NCI-H1436 (cell line): Measurements from ENCODE around the gene SUPT4H1.

ENCODE experiments used
- DNase-seq: peaks from one replicate; lab custom pipeline; 2025; lab: John Stamatoyannopoulos, UW

Gene SUPT4H1

GRCh38 chr17:58329035-58329809, 22.8 kb downstream of the SUPT4H1 start:
- DNase-seq: no peak

- DNase-seq: no peak
Observed at GRCh38 chr17:58328195-58329034, 23.6 kb downstream of the SUPT4H1 start, which contains the start of gene TSPOAP1. Gene TSPOAP1 (minus strand): TSS chr17:58328795. CDS start chr17:58327920, 875 bp downstream.

GRCh38 chr17:58327363-58328194, 24.4 kb downstream of the SUPT4H1 start:
- no peak for DNase-seq

GRCh38 chr17:58326609-58327362, 25.2 kb downstream of the SUPT4H1 start:
- DNase-seq: no peak

GRCh38 chr17:58325976-58326468, 26.0 kb downstream of the SUPT4H1 start:
- no peak for DNase-seq

- peak; percentile 80 for DNase-seq
Observed at GRCh38 chr17:58325289-58325726, 26.7 kb downstream of the SUPT4H1 start.

- peak; percentile 67 for DNase-seq
Observed at GRCh38 chr17:58324409-58325288, 27.4 kb downstream of the SUPT4H1 start.

- no peak for DNase-seq
Observed at GRCh38 chr17:58324056-58324408, 28.0 kb downstream of the SUPT4H1 start.

GRCh38 chr17:58323366-58324055, 28.5 kb downstream of the SUPT4H1 start:
- DNase-seq: no peak

GRCh38 chr17:58322581-58323185, 29.3 kb downstream of the SUPT4H1 start:
- DNase-seq: no peak

- DNase-seq: no peak
Observed at GRCh38 chr17:58321571-58322525, 30.2 kb downstream of the SUPT4H1 start.

- no peak for DNase-seq
Observed at GRCh38 chr17:58320570-58321323, 31.3 kb downstream of the SUPT4H1 start.

- DNase-seq: no peak
Observed at GRCh38 chr17:58320163-58320558, 31.8 kb downstream of the SUPT4H1 start.

- DNase-seq: no peak
Observed at GRCh38 chr17:58319173-58320162, 32.5 kb downstream of the SUPT4H1 start.

- DNase-seq: no peak
Observed at GRCh38 chr17:58318627-58319172, 33.3 kb downstream of the SUPT4H1 start.

GRCh38 chr17:58318065-58318481, 33.9 kb downstream of the SUPT4H1 start:
- DNase-seq: no peak
